SU-DHL-6 (cell line): ENCODE measurements around the gene ARL8A.

ENCODE experiments used
- H2AFZ ChIP-seq: fragments of 200-600 bp; sonication (generic); 2 replicates; pipeline ENCODE4 v1.6.1; 2014; ENCODE audit warnings: low read depth, mild to moderate bottlenecking, moderate library complexity, mixed read lengths, antibody characterized with exemption, low read length; ENCODE audit not compliant: severe bottlenecking
- H3F3A ChIP-seq: fragments of 200-600 bp; shearing (Covaris generic); 2 replicates; pipeline ENCODE4 v1.6.0; 2016; ENCODE audit warnings: antibody characterized with exemption, mild to moderate bottlenecking; ENCODE audit not compliant: insufficient read depth
- H3K27ac ChIP-seq: fragments of 200-600 bp; sonication (generic); 2 replicates; pipeline ENCODE4 v1.5.1; 2016; ENCODE audit warnings: low read depth, mild to moderate bottlenecking, low read length, moderate library complexity, mixed read lengths
- H3K27me3 ChIP-seq: fragments of 200-600 bp; sonication (generic), shearing (Covaris generic); 2 replicates; pipeline ENCODE4 v1.6.0; 2014; ENCODE audit warnings: mild to moderate bottlenecking, low read length
- H3K36me3 ChIP-seq: fragments of 200-600 bp; sonication (generic); 2 replicates; pipeline ENCODE4 v1.6.1; 2014; ENCODE audit warnings: mild to moderate bottlenecking, low read length, mixed read lengths
- H3K4me2 ChIP-seq: fragments of 300-600, 200-600 bp; shearing (Covaris generic), sonication (generic); 2 replicates; pipeline ENCODE4 v1.6.0; 2014; ENCODE audit warnings: low read length, low read depth, mild to moderate bottlenecking; ENCODE audit not compliant: poor library complexity, severe bottlenecking
- H3K4me3 ChIP-seq: fragments of 200-600 bp; sonication (generic); 2 replicates; pipeline ENCODE4 v1.5.1; 2014; ENCODE audit warnings: antibody characterized with exemption, low read length, mild to moderate bottlenecking, mixed read lengths; ENCODE audit not compliant: insufficient read depth, poor library complexity, severe bottlenecking
- H3K79me2 ChIP-seq: fragments of 200-600 bp; sonication (generic); 2 replicates; pipeline ENCODE4 v1.6.1; 2014; ENCODE audit warnings: mild to moderate bottlenecking, low read length, moderate library complexity; ENCODE audit not compliant: insufficient read depth
- H3K9ac ChIP-seq: fragments of 200-600 bp; sonication (generic); 2 replicates; pipeline ENCODE4 v1.7.0; 2014; ENCODE audit warnings: mild to moderate bottlenecking, low read length
- H3K9me2 ChIP-seq: fragments of 200-600 bp; sonication (generic); replicated peaks from 2 replicates; pipeline ENCODE4 v1.6.1; 2014; ENCODE audit warnings: low read length; ENCODE audit not compliant: insufficient read depth
- H3K9me3 ChIP-seq: fragments of 200-600 bp; sonication (generic); 2 replicates; pipeline ENCODE4 v1.6.1; 2014; ENCODE audit warnings: low read length, mixed read lengths; ENCODE audit not compliant: insufficient read depth
- H4K20me1 ChIP-seq: fragments of 200-600 bp; sonication (generic); 2 replicates; pipeline ENCODE4 v1.6.1; 2014; ENCODE audit warnings: low read depth, mild to moderate bottlenecking, antibody characterized with exemption, low read length, moderate library complexity, mixed read lengths
- CTCF ChIP-seq: fragments of 200-600 bp; sonication (generic); IDR thresholded peaks from one replicate; pipeline ENCODE4 v1.5.1; 2017; ENCODE audit warnings: antibody characterized with exemption, mild to moderate bottlenecking, low read length, moderate library complexity; ENCODE audit not compliant: insufficient read depth, poor library complexity, severe bottlenecking
- EZH2phosphoT487 ChIP-seq: fragments of 200-600 bp; sonication (generic), shearing (Covaris generic); conservative IDR thresholded peaks from 2 replicates; pipeline ENCODE4 v1.6.1; 2018; ENCODE audit warnings: mild to moderate bottlenecking, antibody characterized with exemption, low read length, moderate library complexity, mixed read lengths

Gene ARL8A

GRCh38 chr1:202162418-202163280 lies 18.1 kb upstream of the ARL8A start:
- no peaks in the 10 kb centered on the region for H3K9me2 ChIP-seq
- H3K4me2 ChIP-seq: no peak overlapping the region
- H3F3A ChIP-seq: no peaks in the 10 kb centered on the region; the same call in 1 of the 2 replicates
- peaks cover 10% of the 10 kb centered on the region; the same call in 1 of the 2 replicates for H3K79me2 ChIP-seq
- no peak overlapping the region for H2AFZ ChIP-seq
- H4K20me1 ChIP-seq: no peaks in the 10 kb centered on the region
- no peaks in the 10 kb centered on the region for H3K36me3 ChIP-seq
- H3K27me3 ChIP-seq: no peaks in the 10 kb centered on the region
- H3K27ac ChIP-seq: no peak overlapping the region
- TF ChIP-seq EZH2phosphoT487 (no peak), CTCF (no peak)
- H3K4me3 ChIP-seq: no peak overlapping the region
- H3K9me3 ChIP-seq: no peaks in the 10 kb centered on the region
- H3K9ac ChIP-seq: no peak overlapping the region

- Histone ChIP-seq H3K9ac (no peak overlapping the region), H3K79me2 (peaks cover 10% of the 10 kb centered on the region; the same call in 1 of the 2 replicates), H4K20me1 (no peaks in the 10 kb centered on the region), H3K9me3 (no peaks in the 10 kb centered on the region), H3K27ac (no peak overlapping the region), H3K9me2 (no peaks in the 10 kb centered on the region), H3K27me3 (no peaks in the 10 kb centered on the region), H3K36me3 (no peaks in the 10 kb centered on the region), H3K4me2 (no peak overlapping the region), H2AFZ (no peak overlapping the region), H3F3A (no peaks in the 10 kb centered on the region; the same call in 1 of the 2 replicates), H3K4me3 (no peak overlapping the region)
- TF ChIP-seq CTCF (no peak), EZH2phosphoT487 (no peak)
Observed at GRCh38 chr1:202162047-202162417, 17.5 kb upstream of the ARL8A start.

GRCh38 chr1:202161151-202162046 lies 16.9 kb upstream of the ARL8A start:
- Histone ChIP-seq H3K4me3 (no peak overlapping the region), H2AFZ (no peak overlapping the region), H3K36me3 (no peaks in the 10 kb centered on the region)

More at GRCh38 chr1:202161151-202162046, 16.9 kb upstream of the ARL8A start:
- Histone ChIP-seq H3K27me3 (no peaks in the 10 kb centered on the region), H3K9ac (peak overlapping the region; percentile 76), H3K9me2 (no peaks in the 10 kb centered on the region), H3K9me3 (no peaks in the 10 kb centered on the region), H3K79me2 (peaks cover 10% of the 10 kb centered on the region; the same call in 1 of the 2 replicates), H3K27ac (peak overlapping the region; percentile 87), H3K4me2 (peak overlapping the region; percentile 66), H3F3A (no peaks in the 10 kb centered on the region; the same call in 1 of the 2 replicates), H4K20me1 (no peaks in the 10 kb centered on the region)
- TF ChIP-seq EZH2phosphoT487: no peak
- TF ChIP-seq CTCF: no peak
